AG09309 (cell line): ENCODE results near the gene SYNDIG1.

ENCODE experiments used
- DNase-seq: peaks from one replicate; pipeline ENCODE4 v3.0.0-alpha.2; 2010; ENCODE audit warnings: low read depth
- H3K4me3 ChIP-seq: 2 replicates; pipeline ENCODE4 v1.5.1; 2011; ENCODE audit warnings: mild to moderate bottlenecking, low read depth, low read length, moderate library complexity; ENCODE audit not compliant: control insufficient read depth
- CTCF ChIP-seq: IDR thresholded peaks from 2 replicates; pipeline ENCODE4 v1.5.1; 2011; ENCODE audit warnings: mild to moderate bottlenecking, low read depth, low read length, inconsistent platforms; ENCODE audit not compliant: insufficient read depth, control insufficient read depth; ENCODE audit errors: missing control alignments

The SYNDIG1 gene

GRCh38 chr20:24598996-24599395, 129.6 kb downstream of the SYNDIG1 start:
- no peak for TF ChIP-seq CTCF
- H3K4me3 ChIP-seq = no peak overlapping the region
- DNase-seq = no peak

GRCh38 chr20:24600012-24600411, 130.6 kb downstream of the SYNDIG1 start:
- DNase-seq = no peak
- H3K4me3 ChIP-seq = no peak overlapping the region
- no peak for TF ChIP-seq CTCF

- TF ChIP-seq CTCF = no peak
Observed at GRCh38 chr20:24603454-24603853, 134.0 kb downstream of the SYNDIG1 start.

GRCh38 chr20:24604966-24605665, 135.7 kb downstream of the SYNDIG1 start:
- DNase-seq = no peak
- no peak for TF ChIP-seq CTCF
- H3K4me3 ChIP-seq = no peak overlapping the region

More at GRCh38 chr20:24603454-24603853, 134.0 kb downstream of the SYNDIG1 start:
- DNase-seq = no peak
- H3K4me3 ChIP-seq = no peak overlapping the region

GRCh38 chr20:24605937-24606455, 136.6 kb downstream of the SYNDIG1 start:
- H3K4me3 ChIP-seq = no peak overlapping the region
- no peak for TF ChIP-seq CTCF
- no peak for DNase-seq

- no peak for DNase-seq
- H3K4me3 ChIP-seq = no peak overlapping the region
- TF ChIP-seq CTCF = no peak
Observed at GRCh38 chr20:24607402-24607801, 138.0 kb downstream of the SYNDIG1 start.
